NCI-H524 (cell line): Measurements from ENCODE around the gene NSD2.
A peak's percentile ranks its signal among the peaks of the same experiment; 100 is the strongest.
"Not testable (repeated sequence)": the region's sequence is repeated elsewhere in the genome, so short reads cannot be mapped to it uniquely, and the experiment has no call there.

Experiments
- DNase-seq, 2 experiments: peaks; one replicate each; lab custom pipeline; 2025; lab: John Stamatoyannopoulos, UW

The NSD2 gene

GRCh38 chr4:1842339-1842895, 28.8 kb upstream of the NSD2 start:
- no peak for DNase-seq

- no peak for DNase-seq
Measured at GRCh38 chr4:1842993-1843448, 28.2 kb upstream of the NSD2 start.

- DNase-seq, result no peak
Measured at GRCh38 chr4:1843852-1844251, 27.3 kb upstream of the NSD2 start.

GRCh38 chr4:1844618-1845017, 26.6 kb upstream of the NSD2 start:
- DNase-seq, result not testable (repeated sequence)

- no peak for DNase-seq
Measured at GRCh38 chr4:1846580-1846979, 24.6 kb upstream of the NSD2 start.

- no peak for DNase-seq
Measured at GRCh38 chr4:1850276-1850675, 20.9 kb upstream of the NSD2 start.

GRCh38 chr4:1851160-1851559, 20.0 kb upstream of the NSD2 start:
- no peak for DNase-seq

GRCh38 chr4:1851575-1852410, 19.4 kb upstream of the NSD2 start:
- DNase-seq, result no peak

GRCh38 chr4:1852904-1853623, 18.1 kb upstream of the NSD2 start:
- no peak for DNase-seq

- DNase-seq, result no peak
Measured at GRCh38 chr4:1854752-1855151, 16.4 kb upstream of the NSD2 start.

- DNase-seq, result no peak
Measured at GRCh38 chr4:1855333-1856070, 15.7 kb upstream of the NSD2 start.

- peak; percentile 83 to 95 for DNase-seq
Measured at GRCh38 chr4:1856071-1856942, 14.9 kb upstream of the NSD2 start, which contains the start of gene LETM1. LETM1 (minus strand) TSS chr4:1856156; CDS start chr4:1855950, 206 bp downstream.

GRCh38 chr4:1856943-1857699, 14.1 kb upstream of the NSD2 start:
- DNase-seq, result no peak

- no peak for DNase-seq
Measured at GRCh38 chr4:1857931-1858330, 13.3 kb upstream of the NSD2 start.

- no peak for DNase-seq
Measured at GRCh38 chr4:1859389-1859753, 11.8 kb upstream of the NSD2 start.

GRCh38 chr4:1862055-1862911, 8.9 kb upstream of the NSD2 start:
- no peak for DNase-seq

- no peak for DNase-seq
Measured at GRCh38 chr4:1862961-1863296, 8.3 kb upstream of the NSD2 start.

- no peak for DNase-seq
Measured at GRCh38 chr4:1863297-1864033, 7.7 kb upstream of the NSD2 start.
